Hematopoietic multipotent progenitor cell treated with erythropoietin and hydrocortisone succinate and interleukin-3 and kit ligand, for 8 days (in vitro differentiated cells): ENCODE results near the gene KLHL3.
A peak's percentile ranks its signal among the peaks of the same experiment; 100 is the strongest.
"Not testable (repeated sequence)": the region's sequence is repeated elsewhere in the genome, so short reads cannot be mapped to it uniquely, and the experiment has no call there.

Experiments
- DNase-seq: peaks from one replicate; pipeline ENCODE4 v3.0.0-alpha.2; 2015

Gene KLHL3

DNA sequence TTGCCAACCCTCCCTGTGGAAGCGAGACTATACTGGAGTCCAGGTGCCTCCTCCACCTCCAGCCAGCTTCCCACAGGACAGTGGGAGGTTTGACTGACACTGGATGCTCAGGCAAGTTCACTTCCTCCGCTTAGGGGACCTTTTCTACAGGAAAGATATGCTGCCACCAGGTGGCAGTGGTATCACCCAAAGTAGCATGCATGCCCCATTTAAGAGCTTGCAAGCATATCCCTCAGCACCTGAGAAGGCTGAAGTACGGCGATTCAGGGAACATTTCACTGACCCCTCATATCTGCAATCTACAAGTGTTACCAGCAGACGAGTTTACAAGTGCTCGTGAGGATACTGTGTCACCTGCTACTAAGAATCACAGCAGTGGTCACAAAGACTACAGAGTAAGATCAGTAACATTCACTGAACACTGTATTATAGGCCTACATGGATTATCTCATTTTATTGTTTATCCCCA lies 75.5 kb downstream of the KLHL3 start:
- peak; percentile 72 for DNase-seq

DNA sequence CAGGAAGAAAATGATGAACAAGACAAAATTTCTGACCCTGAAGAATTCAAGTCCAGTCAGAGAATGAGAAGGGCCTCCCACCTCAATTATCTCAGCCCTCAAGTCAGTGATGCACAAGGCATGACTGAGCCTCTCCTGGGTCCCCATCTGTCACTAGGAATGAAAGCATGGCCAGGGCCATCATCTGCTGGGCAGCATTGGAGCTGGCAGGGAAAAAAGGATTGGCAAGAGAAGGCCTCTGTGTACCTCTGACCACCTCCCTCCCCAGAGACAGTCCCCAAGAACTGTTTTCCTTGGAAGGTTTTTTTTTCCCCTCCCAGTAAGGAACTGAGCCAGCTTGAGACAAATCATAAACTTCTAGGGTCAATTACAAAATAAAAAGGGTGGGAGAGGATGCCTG lies 76.7 kb downstream of the KLHL3 start:
- DNase-seq: no peak

DNA sequence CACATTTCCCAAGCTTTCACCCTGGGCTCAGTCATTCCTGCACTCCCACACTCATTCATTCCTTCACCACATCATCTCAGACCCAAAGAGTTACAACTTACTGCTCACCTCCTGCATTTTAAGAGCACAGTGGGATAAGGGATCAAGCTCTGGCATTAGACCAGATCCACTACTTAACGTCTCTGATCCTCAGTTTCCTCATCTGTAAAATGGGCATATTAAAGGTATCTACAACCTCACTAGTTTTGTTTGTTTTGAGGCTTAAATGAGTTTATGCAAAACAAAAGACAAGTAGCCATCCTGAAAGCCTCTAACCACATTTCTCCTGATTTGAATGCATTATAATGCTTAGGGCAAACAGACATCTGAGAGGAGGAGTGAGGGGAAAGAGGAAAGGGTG lies 77.6 kb downstream of the KLHL3 start:
- DNase-seq: no peak

DNA sequence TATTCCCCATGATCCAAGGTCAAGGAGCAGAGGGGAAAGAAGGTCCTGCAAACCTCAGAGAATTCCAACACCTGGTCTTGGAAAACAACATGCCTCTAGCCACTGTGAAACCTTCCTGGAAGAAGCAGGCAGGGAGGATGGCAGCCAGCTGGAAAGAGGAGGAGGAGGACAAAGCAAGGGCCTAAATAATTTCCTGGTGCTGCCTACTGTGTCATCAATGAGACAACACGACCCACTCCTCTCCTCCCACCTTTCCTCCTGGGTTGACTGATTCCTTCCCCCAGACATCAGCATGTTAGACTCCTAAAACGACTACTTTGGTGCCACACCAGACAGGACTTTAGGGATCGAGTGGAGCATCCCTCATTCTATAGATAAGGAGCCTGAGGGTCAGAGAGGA lies 78.8 kb downstream of the KLHL3 start:
- no peak for DNase-seq

DNA sequence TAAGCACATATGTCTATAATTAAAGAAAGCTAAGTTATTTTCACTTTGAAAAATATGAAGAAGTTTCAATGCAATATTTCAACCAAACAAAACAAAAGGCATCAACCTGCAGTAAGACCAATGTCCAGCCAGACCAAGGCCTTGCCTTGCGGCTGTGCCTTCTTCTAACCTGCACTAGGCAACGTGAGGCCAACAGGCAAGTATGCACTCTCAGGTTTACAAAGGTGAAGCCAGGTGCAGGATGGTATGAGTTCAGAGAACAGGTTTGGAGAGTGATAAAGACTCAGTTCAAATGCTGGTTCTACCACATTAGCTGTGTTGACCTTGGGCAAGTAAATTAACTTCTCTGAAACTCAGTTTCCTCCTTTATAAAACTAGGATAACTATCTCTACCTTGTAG lies 79.3 kb downstream of the KLHL3 start:
- DNase-seq: no peak

DNA sequence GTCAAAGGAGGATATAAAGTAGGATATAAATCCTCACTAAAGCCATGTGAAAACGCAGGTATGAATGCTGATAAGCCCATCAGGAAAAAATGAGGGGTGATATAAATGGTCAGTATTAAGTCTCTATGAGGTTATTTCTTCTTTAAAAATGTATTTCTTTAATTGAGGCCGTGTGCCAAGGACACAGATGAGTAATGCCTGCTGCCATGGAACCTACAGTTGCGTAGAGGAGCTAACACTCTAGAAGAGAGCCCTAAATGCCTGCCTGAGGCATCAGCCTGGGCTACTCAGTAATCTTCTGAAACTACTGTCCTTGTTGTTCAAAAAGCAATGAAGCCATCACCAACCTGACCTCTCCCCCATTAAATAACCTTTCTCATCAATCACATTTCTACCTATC lies 84.9 kb downstream of the KLHL3 start:
- DNase-seq: no peak

DNA sequence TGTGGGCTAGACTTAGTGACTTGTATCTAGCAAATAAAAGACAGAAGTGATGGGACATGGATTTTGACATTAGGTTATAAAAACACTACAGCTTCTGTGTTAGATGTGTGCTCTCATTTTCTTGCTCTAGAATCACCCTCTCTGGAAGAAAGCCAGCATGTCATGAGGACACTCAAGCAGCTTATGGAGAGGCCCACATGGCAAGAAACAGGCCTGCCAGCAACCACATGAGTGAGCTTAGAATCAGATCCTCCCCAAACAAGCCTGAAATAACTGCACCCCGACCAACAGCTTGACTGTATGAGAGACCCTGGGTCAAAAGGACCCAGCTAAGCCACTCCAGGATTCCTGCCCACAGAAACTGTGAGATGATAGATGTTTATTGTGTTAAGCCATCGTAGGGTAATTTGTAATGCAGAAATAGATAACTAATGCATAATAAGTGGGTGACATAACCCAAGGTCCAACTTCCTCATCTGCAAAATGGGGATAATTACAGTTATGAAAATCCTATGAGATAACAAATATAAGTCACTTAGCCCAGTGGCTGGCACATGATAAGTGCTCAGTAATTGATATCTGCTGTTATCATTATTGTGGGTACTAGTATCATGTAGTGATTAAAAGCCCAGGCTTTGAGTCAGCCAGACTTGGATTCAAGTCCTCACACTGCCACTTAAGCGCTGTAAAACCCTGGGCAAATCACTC lies 86.5 kb downstream of the KLHL3 start:
- peak; percentile 73 for DNase-seq

DNA sequence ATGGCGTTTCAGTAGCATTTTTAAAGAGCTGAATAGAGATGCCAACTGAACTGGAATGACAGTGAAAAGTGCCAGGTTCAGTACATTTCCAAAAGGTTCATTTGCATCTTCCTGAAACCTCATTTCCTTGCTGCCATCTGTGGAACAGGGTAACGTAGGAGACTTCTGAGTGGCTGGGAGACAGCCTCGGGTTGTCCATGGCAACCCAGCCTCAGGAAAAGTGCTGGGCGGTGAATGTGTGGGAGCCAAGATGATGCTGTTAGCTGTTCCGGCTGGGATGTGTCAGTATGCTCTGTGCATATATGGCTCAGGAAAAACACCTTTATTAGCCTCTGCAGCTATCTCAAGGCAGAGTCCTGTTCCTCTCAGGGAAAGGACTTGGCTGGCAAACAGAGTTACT lies 87.5 kb downstream of the KLHL3 start:
- no peak for DNase-seq

DNA sequence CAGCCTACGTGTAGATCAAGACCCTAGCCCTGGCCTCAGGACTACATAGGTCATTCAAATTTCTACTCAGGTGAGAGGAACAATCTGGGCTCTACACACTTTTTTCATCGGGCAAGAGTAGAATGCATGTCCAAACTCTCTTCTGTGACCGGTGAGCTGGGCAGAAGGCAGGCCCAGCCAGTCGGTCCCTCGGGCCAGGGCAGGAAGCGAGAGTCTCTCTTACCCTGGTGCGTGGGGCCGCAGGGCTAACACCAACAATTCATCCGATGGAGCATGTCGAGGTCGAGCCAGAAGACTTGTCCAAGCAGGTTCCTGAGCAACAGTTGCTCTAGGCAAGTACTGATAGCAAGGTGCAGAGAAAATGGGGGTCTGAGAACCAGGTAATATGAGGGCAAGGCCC lies 88.5 kb downstream of the KLHL3 start:
- no peak for DNase-seq

DNA sequence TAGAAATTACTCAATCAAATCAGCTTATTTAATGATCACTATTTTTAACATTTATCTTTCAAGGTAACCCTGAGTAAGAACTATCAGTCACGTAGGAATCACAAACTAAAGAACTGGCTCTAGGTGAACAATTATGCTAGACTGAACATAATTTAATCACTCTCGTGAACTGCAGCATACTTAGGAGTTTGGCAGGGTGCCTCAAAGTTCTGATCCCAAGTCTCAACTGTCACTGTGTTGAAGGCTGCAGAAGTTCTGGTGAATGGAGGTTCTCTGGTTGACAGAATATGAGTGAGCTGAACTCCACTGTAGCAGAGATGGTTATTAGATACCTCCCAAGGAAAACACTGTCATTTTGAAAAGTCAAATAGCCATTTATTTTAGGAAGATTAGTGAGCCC lies 89.1 kb downstream of the KLHL3 start:
- no peak for DNase-seq

DNA sequence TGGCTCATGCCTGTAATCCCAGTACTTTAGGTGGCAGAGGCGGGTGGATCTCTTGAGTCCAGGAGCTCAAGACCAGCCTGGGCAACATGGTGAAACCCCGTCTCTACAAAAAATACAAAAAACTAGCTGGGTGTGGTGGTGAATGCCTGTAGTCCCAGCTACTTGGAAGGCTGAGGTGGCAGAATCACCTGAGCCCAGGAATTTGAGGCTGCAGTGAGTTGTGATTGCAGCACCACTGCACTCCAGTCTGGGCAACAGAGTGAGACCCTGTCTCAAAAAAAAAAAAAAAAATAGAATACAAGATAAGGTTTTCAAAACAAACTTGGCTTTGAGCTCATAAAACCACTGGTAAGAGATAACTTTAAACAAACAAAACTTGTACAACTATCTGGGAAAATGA lies 92.8 kb downstream of the KLHL3 start:
- DNase-seq: not testable (repeated sequence)

DNA sequence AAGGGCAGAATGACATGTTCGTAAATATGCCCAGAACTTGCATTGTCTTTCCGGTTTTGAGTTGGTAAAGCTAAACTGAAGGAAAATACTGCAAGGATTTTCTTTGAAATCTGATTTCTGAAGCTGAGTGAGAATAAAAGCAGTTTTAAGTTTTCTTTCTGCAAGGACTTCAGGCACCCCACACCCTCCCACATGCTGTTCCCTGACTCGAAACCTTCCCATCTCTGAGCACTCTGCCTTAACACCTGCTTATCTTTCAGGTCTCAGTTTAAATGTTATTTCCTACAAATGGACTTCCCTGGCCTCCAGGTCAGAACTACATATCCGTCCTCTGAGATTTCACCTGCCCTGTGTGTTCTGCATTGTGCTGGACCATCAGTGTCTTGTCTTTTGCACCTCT lies 93.8 kb downstream of the KLHL3 start:
- no peak for DNase-seq

DNA sequence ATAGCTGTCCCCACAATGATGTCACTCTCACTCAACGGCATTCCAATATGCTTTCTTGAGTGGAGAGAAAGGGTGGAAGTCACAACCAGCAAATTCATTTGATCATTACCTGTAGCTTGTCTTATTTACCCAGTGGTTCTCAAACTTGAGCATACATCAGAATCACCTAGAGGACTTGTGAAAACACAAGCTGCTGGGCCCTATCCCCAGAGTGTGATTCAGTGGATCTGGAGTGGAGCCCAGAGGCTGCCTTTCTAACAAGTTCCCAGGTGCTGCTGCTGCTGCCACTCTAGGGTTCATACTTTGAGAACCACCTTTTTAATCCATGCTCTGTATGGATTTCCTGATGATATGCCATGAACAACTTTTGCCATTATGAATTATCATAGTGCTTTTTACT lies 94.7 kb downstream of the KLHL3 start:
- no peak for DNase-seq

DNA sequence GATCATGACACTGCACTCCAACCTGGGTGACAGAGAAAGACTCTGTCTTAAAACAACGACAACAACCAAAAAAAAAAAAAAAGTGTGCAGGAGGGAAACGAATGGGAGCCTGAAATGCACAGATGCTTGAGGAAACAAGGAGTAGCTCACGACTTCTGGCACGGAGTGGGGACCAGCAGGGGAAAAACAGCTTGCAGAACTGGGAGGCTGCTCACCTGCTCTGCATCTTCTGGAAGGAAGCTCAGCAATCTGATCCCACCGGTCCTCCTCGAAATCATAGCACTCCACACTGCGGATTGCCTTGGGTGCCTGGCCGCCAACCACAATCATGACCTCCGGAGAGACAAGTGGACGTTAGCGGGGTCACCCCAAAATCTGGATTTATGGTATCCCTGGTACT lies 96.2 kb downstream of the KLHL3 start:
- no peak for DNase-seq

DNA sequence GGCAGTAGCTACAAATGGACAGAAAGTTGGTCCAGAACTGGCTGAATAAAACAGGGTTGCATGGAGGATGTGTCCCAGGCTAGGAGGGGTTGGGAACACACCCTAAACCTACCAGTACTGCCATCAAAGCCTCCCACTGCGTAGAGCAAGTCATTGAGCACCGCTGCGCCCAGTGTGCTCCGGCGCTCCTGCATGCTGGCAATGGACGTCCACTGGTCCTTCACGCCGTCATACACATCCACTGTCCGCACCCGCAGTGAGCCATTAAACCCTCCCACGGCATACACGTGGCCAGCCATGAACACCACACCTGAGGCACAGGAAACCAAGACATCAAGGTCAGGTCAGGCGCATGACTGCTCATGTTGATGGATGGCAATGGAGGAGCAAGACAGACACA lies 97.0 kb downstream of the KLHL3 start:
- no peak for DNase-seq

DNA sequence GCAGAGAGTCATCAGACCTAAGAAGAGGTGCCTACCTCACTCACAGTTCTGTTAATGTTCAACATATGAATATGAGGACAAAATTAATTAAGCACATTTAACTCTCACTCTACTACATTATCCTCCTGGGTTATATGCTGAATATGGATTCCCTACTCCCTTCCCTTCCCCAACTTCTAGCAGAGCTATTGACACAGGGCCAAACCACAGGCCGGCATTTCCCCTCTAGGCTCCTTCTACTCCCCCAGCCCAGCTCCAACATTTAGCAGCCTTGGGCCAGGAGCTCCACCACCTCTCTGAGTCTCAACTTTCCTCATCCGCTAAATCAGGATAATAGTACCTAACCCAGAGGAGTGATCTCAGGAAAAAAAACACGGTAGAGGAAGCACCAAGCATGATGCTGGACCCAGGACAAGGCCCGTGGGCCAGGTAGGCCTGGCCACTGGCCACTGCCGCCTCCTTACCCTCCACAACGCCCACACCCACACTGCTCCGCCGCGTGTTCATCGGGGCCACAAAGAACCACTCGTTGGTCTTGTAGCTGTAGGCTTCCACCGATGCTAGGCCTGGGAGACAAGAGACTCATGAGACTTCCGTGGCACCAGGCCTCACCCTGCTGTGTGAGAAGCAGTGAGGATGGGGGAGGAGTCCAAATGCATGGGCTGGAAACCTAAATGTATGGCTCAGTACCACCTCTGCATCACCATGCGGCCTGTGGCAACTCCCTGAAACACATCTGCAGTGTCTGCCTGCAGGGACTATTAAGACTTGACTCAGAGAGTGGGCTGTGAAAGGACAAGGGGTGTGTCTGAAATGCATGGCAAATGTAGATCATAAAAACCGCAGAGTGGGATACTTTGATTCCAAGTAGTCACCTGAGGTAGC lies 98.8 kb downstream of the KLHL3 start:
- DNase-seq: no peak

DNA sequence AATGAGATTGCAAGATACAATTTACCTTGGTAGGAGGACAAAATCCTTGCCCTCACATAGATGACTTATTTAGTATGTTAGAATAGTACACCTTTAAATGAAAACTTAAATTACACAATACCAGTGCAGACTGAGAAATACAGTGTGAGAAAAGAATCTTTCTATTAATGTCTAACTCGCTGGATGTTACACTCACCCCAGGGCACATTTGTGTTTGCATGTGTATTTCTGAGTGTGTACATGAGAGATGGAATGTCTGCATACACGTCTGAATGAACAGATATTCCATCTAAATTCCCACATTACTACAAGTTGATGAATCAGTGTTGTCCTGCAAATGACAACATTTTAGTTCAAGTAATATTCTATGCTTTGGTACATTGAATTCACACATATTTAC lies 99.8 kb downstream of the KLHL3 start:
- no peak for DNase-seq

DNA sequence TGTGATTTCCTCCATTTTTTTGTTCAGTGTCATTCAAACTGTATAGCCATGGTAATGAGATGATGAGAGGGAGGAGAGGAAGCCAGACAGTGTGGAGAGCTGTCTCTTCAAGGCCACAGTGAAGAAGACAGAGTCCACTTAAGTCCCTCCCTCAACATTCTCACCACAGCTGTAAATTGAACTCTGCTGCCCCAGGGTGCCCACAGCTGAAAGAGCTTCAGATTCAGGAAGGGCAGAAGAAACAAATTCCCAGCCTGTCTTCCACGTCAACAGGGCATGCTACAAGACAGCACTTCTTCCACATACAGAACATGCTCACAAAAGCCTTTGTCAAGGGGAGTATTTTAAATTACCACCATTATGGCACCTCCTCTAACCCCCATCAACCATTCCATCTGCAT lies 100.4 kb downstream of the KLHL3 start:
- no peak for DNase-seq

DNA sequence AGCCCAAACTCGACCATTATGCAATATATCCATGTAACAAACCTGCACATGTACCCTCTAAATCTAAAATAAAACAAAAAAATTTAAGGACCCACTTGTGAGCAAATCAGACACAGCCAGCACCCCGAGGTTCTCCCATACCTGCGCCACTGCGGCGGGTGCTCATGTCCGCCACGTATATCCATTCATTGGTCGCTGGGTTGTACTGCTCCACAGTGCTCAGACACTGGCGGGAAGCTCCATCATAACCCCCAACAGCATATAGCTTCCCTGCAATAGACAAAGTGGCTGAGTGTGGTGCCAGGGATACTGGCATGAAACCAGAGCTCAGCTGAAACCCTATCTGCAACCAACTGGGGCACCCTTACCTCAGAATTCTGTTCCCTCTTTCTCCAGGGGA lies 102.0 kb downstream of the KLHL3 start:
- no peak for DNase-seq

DNA sequence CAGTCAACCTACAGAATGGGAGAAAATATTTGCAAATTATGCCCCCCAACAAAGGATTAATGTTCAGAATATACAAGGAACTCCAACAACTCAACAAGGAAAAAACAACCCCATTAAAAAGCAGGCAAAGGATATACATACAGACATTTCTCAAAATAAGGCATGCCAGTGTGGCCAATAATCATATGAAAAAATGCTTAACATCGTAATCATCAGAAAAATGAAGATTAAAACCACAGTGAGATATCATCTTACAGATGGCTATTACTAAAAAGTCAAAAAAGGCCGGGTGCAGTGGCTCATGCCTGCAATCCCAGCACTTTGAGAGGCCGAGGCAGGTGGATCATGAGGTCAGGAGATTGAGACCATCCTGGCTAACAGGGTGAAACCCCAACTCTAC lies 103.2 kb downstream of the KLHL3 start:
- DNase-seq: no peak

DNA sequence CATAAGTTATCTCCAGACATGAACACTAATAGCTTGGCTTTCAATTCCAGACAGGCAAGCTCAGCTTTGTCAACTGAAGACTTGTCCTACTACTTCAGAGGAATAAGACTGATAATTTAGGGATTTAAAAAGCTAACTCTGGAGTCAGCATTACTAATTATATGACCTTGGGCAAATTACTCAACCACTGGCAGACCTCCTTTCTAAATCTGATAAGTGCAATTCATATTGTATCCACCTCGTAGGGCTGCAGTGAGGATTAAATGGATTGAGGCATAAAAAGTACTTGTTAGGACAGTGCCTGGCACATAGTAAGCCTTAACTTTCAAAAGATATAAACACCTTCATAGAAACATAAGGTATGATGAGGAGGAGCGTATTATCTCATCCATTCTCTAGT lies 104.4 kb downstream of the KLHL3 start:
- DNase-seq: no peak

DNA sequence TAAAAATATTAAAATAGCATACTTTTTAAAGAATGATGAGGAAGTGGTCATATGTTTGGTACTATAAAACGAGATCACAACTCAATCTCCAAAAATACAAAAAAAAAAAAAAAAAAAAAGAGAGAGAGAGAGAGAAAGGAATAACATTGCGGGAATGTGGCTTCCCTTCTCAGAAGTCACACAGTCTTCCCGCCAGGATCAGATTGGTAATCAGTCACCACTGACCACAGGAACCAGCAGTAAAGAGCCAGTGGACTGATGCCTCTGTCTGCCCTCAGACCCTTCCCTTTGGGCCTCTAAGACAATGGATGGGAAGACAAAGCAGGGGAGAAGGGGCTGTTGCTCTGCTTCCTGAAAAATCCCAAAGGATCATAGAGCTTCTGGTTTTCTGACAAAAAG lies 104.9 kb downstream of the KLHL3 start:
- DNase-seq: no peak

DNA sequence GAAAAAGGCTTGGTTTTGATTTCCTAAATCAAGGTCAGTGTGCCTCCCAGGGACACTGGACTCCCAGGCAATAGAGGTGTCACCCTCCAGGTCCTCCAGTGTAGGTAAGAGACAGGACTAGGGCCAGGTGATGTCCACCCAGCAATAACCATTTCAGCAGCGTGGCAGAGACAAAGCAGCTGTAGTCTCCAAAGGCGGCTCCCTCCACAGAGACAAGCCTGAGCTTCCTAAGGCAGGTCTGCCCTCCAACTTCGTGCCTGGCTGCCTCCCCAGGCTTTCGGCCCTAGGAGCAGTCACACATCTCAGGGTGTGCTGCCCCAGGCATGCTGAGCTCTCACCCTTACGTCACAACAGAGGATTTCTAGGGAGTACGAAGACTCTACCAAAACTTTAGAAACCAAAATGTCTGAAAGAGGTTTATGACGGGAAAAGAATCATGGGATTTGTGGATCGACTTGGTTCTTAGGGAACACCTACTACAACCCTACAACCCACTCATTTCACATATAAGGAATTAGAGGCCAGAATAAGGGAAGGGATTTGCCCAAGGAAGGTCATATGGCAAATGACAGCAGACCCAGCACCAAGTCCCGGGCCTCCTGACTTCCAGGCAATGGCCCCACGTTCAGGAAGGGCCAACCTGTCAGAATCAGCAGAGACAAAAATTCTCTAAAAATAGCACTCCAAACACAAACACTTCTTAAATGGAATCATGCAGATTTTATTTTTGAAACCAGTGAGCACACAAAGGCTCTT lies 105.5 kb downstream of the KLHL3 start:
- no peak for DNase-seq

DNA sequence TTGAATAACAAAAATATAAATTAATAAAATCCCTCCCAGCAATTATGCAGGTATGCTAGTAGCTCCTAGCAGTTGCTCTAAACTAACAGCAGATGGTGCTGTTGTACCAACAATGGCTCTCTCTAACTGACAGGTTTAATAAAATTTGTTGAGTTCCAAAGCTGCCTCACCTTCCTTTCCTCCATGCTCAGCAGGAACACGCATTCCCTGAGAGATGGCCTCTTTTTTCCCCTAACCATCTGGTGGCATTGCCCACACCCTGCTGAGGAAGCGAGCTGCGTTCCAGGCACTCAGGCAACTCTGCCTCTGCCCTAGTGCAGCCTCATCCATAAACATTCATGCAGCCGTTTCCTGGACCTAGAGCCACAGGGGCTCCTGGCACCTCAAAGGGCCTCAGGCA lies 106.2 kb downstream of the KLHL3 start:
- peak; percentile 71 for DNase-seq
